ENCODE measurements around the gene PLEK. TPM values are rescaled to one million over a fixed set of nuclear protein-coding genes. Genes with fewer than 3 reads are reported as not detected.

Gene PLEK
- total RNA-seq, 1 experiment from 2014 or later = 232 TPM

DNA sequence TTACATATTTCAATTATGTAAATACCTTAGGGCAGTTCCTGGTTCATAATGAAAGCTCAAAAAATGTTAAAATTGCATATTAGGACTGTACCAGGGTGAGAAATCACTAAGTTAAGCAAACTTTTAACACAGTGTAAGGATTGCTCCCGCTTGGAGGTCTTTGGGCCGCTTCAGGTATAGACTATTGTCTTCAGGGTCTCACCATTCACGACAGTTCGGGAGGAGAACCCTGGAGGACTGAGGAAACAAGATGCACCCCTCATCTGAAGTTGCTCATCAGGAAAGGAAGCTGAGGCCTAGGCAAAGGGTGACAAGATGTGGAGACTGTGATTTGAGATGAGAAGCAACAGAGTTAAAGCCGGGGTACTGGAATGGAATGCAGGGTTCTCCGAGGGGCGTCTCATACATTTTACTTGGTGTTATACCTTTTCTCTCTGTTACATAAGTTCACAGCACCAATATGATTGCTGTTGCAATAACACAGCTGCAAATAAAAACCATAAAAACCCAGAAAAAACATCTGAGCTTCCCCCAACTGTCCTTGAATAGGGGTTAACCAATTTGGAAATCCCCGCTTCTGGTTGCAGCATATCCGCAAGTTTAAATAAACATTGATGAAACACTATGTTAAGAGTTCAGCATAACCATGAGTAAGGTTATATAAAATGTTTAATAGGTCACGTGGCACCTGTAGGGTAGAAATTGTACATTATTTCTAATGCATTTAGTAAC lies 61.9 kb downstream of the PLEK start:
- peak overlapping the region; percentile 26; the same call in 1 of the 2 replicates for H3K4me3 ChIP-seq (ENCODE audit: low read length)
- no peaks in the 10 kb centered on the region for H3K79me2 ChIP-seq (ENCODE audit: low read length)
- peak overlapping the region; percentile 43 for H3K4me2 ChIP-seq (ENCODE audit: low read depth, low read length, poor library complexity, severe bottlenecking)
- H3K36me3 ChIP-seq (ENCODE audit: insufficient read depth, low read length) = no peaks in the 10 kb centered on the region
- no peak overlapping the region for H3K9ac ChIP-seq (ENCODE audit: low read length)
- DNase-seq = no peak
- no peaks in the 10 kb centered on the region for H3K27me3 ChIP-seq (ENCODE audit: low read length)
- no peaks in the 10 kb centered on the region for H3K9me3 ChIP-seq (ENCODE audit: low read length)
- H2AFZ ChIP-seq (ENCODE audit: low read length) = 0 out of 2 replicates have a peak overlapping the region, but pooled peaks have one; percentile 16
- no peaks in the 10 kb centered on the region for H4K20me1 ChIP-seq (ENCODE audit: insufficient read depth, low read depth, low read length)
- no peaks in the 10 kb centered on the region for H3K9me2 ChIP-seq (replicated peaks; ENCODE audit: insufficient read depth, low read length)
- peak overlapping the region; percentile 6; the same call in 1 of the 2 replicates for H3K27ac ChIP-seq (ENCODE audit: low read length)
- peaks cover 83% of the 10 kb centered on the region for H3K4me1 ChIP-seq (ENCODE audit: low read length)

DNA sequence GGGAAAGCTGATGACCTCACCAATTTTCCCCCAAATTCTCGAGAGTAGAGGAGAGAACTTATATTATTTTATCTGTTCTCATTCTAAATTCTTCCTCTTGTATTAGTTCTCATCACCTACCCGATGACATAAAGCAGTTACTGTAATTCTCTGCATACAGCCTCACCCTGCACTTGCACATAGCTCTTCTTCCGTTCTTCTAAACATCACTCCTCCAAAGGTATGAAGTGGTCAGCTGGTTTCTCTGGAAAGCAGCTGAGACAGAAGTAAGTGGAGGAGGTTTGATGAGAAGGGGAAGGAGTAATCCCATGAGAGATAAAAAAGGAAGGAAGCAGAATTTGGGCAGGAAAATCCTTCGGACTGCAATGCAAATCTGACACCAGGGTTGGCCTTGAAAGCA lies 63.0 kb downstream of the PLEK start:
- peak; percentile 58 for DNase-seq
- Histone ChIP-seq H2AFZ (ENCODE audit: low read length) (0 out of 2 replicates have a peak overlapping the region, but pooled peaks have one; percentile 22), H3K27me3 (ENCODE audit: low read length) (no peaks in the 10 kb centered on the region), H3K9me2 (replicated peaks; ENCODE audit: insufficient read depth, low read length) (no peaks in the 10 kb centered on the region), H3K27ac (ENCODE audit: low read length) (peak overlapping the region; percentile 39), H3K36me3 (ENCODE audit: insufficient read depth, low read length) (no peaks in the 10 kb centered on the region), H3K9ac (ENCODE audit: low read length) (peak overlapping the region; percentile 8), H3K4me2 (ENCODE audit: low read depth, low read length, poor library complexity, severe bottlenecking) (peak overlapping the region; percentile 43), H3K4me1 (ENCODE audit: low read length) (peaks cover 88% of the 10 kb centered on the region), H3K4me3 (ENCODE audit: low read length) (no peak overlapping the region), H3K9me3 (ENCODE audit: low read length) (no peaks in the 10 kb centered on the region), H3K79me2 (ENCODE audit: low read length) (no peaks in the 10 kb centered on the region), H4K20me1 (ENCODE audit: insufficient read depth, low read depth, low read length) (no peaks in the 10 kb centered on the region)

- Histone ChIP-seq H4K20me1 (ENCODE audit: insufficient read depth, low read depth, low read length) (no peaks in the 10 kb centered on the region), H3K4me1 (ENCODE audit: low read length) (peaks cover 84% of the 10 kb centered on the region), H3K27ac (ENCODE audit: low read length) (peak overlapping the region; percentile 39), H2AFZ (ENCODE audit: low read length) (no peak overlapping the region), H3K4me3 (ENCODE audit: low read length) (no peak overlapping the region), H3K9ac (ENCODE audit: low read length) (no peak overlapping the region), H3K9me2 (replicated peaks; ENCODE audit: insufficient read depth, low read length) (no peaks in the 10 kb centered on the region), H3K9me3 (ENCODE audit: low read length) (no peaks in the 10 kb centered on the region), H3K27me3 (ENCODE audit: low read length) (no peaks in the 10 kb centered on the region), H3K79me2 (ENCODE audit: low read length) (no peaks in the 10 kb centered on the region), H3K4me2 (ENCODE audit: low read depth, low read length, poor library complexity, severe bottlenecking) (peak overlapping the region; percentile 43), H3K36me3 (ENCODE audit: insufficient read depth, low read length) (no peaks in the 10 kb centered on the region)
- no peak for DNase-seq
Observed at GRCh38 chr2:68428746-68429145, 63.7 kb downstream of the PLEK start.

- H3K9ac ChIP-seq (ENCODE audit: low read length) = no peak overlapping the region
- H3K4me1 ChIP-seq (ENCODE audit: low read length) = peaks cover 78% of the 10 kb centered on the region
- H3K9me3 ChIP-seq (ENCODE audit: low read length) = no peaks in the 10 kb centered on the region
- H3K27me3 ChIP-seq (ENCODE audit: low read length) = no peaks in the 10 kb centered on the region
- no peak overlapping the region for H3K4me3 ChIP-seq (ENCODE audit: low read length)
- H3K27ac ChIP-seq (ENCODE audit: low read length) = no peak overlapping the region
- no peak overlapping the region for H2AFZ ChIP-seq (ENCODE audit: low read length)
- DNase-seq = no peak
- H4K20me1 ChIP-seq (ENCODE audit: insufficient read depth, low read depth, low read length) = no peaks in the 10 kb centered on the region
- no peaks in the 10 kb centered on the region for H3K36me3 ChIP-seq (ENCODE audit: insufficient read depth, low read length)
- no peaks in the 10 kb centered on the region for H3K79me2 ChIP-seq (ENCODE audit: low read length)
- H3K9me2 ChIP-seq (replicated peaks; ENCODE audit: insufficient read depth, low read length) = no peaks in the 10 kb centered on the region
- no peak overlapping the region for H3K4me2 ChIP-seq (ENCODE audit: low read depth, low read length, poor library complexity, severe bottlenecking)
Observed at GRCh38 chr2:68429311-68429826, 64.3 kb downstream of the PLEK start.

DNA sequence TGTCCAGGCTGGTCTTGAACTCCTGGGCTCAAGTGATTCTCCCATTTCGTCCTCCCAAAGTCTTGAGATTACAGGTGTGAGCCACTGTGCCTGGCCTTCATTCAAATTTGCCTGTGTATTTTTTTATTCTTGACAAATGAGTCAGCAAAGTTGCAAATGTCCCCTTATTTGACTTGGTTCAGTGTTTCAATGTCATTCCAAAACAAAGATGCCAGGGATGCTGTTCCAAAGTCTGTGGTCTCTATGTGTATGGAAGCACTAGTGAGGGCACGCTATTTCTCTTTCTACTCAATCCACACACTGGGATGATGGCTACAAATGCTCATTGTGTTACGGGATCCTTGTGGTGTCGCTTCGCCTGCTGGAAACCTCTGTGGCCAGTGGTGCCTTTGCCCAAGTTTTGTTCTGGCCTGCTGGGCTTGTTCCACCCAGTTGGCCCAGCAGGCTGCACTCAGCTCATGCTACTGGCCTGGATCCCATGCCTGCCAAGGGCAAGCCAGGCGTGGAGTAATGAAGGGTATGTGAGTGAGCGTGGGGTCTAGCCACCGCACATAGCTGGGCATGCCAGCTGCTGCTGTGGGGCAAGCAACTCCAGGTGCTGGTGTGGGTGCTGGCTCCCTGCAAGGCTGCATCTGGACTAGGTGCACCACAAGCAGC lies 66.4 kb downstream of the PLEK start:
- Histone ChIP-seq H3K79me2 (ENCODE audit: low read length) (no peaks in the 10 kb centered on the region), H3K4me1 (ENCODE audit: low read length) (peaks cover 79% of the 10 kb centered on the region), H4K20me1 (ENCODE audit: insufficient read depth, low read depth, low read length) (no peaks in the 10 kb centered on the region), H3K9me2 (replicated peaks; ENCODE audit: insufficient read depth, low read length) (no peaks in the 10 kb centered on the region), H3K9me3 (ENCODE audit: low read length) (no peaks in the 10 kb centered on the region), H3K27me3 (ENCODE audit: low read length) (no peaks in the 10 kb centered on the region), H3K36me3 (ENCODE audit: insufficient read depth, low read length) (no peaks in the 10 kb centered on the region), H3K4me3 (ENCODE audit: low read length) (no peak overlapping the region), H3K27ac (ENCODE audit: low read length) (no peak overlapping the region), H2AFZ (ENCODE audit: low read length) (no peak overlapping the region), H3K9ac (ENCODE audit: low read length) (no peak overlapping the region), H3K4me2 (ENCODE audit: low read depth, low read length, poor library complexity, severe bottlenecking) (no peak overlapping the region)
- no peak for DNase-seq

GRCh38 chr2:68432696-68433658 lies 67.9 kb downstream of the PLEK start:
- no peak overlapping the region for H3K27ac ChIP-seq (ENCODE audit: low read length)
- H3K79me2 ChIP-seq (ENCODE audit: low read length) = no peaks in the 10 kb centered on the region
- H4K20me1 ChIP-seq (ENCODE audit: insufficient read depth, low read depth, low read length) = no peaks in the 10 kb centered on the region
- no peak overlapping the region for H2AFZ ChIP-seq (ENCODE audit: low read length)
- H3K4me2 ChIP-seq (ENCODE audit: low read depth, low read length, poor library complexity, severe bottlenecking) = no peak overlapping the region
- no peaks in the 10 kb centered on the region for H3K27me3 ChIP-seq (ENCODE audit: low read length)
- H3K9me2 ChIP-seq (replicated peaks; ENCODE audit: insufficient read depth, low read length) = no peaks in the 10 kb centered on the region
- no peaks in the 10 kb centered on the region for H3K36me3 ChIP-seq (ENCODE audit: insufficient read depth, low read length)
- peaks cover 76% of the 10 kb centered on the region for H3K4me1 ChIP-seq (ENCODE audit: low read length)
- H3K4me3 ChIP-seq (ENCODE audit: low read length) = no peak overlapping the region
- peak; percentile 75 for DNase-seq
- H3K9me3 ChIP-seq (ENCODE audit: low read length) = no peaks in the 10 kb centered on the region
- H3K9ac ChIP-seq (ENCODE audit: low read length) = no peak overlapping the region

DNA sequence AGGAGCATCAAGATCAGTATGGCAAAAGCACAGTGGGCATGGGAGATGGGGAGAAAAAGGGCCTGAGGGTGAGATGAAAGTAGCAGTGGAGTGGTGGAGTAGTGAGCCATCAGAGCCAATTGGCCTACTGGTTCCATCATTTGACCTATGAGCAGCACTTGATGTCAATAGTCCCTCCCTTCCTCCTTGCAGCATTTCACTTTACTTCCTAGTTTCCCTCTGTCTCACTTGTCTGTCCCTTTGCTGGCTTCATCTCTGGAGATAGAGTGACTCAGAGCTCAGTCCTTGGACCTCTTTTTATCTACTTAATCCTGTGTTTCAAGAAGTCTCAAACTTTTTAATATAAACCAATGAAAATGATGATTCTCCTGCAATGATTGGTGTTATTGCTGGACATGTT lies 69.9 kb downstream of the PLEK start:
- no peak overlapping the region for H3K4me3 ChIP-seq (ENCODE audit: low read length)
- H3K27ac ChIP-seq (ENCODE audit: low read length) = peak overlapping the region; percentile 68
- no peaks in the 10 kb centered on the region for H3K9me3 ChIP-seq (ENCODE audit: low read length)
- no peak overlapping the region for H3K4me2 ChIP-seq (ENCODE audit: low read depth, low read length, poor library complexity, severe bottlenecking)
- H2AFZ ChIP-seq (ENCODE audit: low read length) = peak overlapping the region; percentile 13; the same call in 1 of the 2 replicates
- no peaks in the 10 kb centered on the region for H3K36me3 ChIP-seq (ENCODE audit: insufficient read depth, low read length)
- DNase-seq = peak; percentile 76
- no peaks in the 10 kb centered on the region for H3K27me3 ChIP-seq (ENCODE audit: low read length)
- H3K79me2 ChIP-seq (ENCODE audit: low read length) = no peaks in the 10 kb centered on the region
- H4K20me1 ChIP-seq (ENCODE audit: insufficient read depth, low read depth, low read length) = no peaks in the 10 kb centered on the region
- H3K9ac ChIP-seq (ENCODE audit: low read length) = no peak overlapping the region
- H3K9me2 ChIP-seq (replicated peaks; ENCODE audit: insufficient read depth, low read length) = no peaks in the 10 kb centered on the region
- peaks cover 85% of the 10 kb centered on the region for H3K4me1 ChIP-seq (ENCODE audit: low read length)
